Dendritic cell treated with granulocyte-macrophage colony-stimulating factor and Interleukin-4, amounts not matched to agents 40 ng/mL and 50 ng/mL, for 4 days (primary cell): ENCODE data around the gene LGR4.

Experiments
- H3K27ac Mint-ChIP-seq: one replicate; pipeline ENCODE4 v1.8.0; 2022; ENCODE audit warnings: mild to moderate bottlenecking, mixed read lengths
- H3K27me3 Mint-ChIP-seq: one replicate; pipeline ENCODE4 v1.8.0; 2022; ENCODE audit warnings: mild to moderate bottlenecking, mixed read lengths
- H3K36me3 Mint-ChIP-seq: one replicate; pipeline ENCODE4 v1.8.0; 2022; ENCODE audit warnings: low read depth, mixed read lengths
- H3K4me1 Mint-ChIP-seq: one replicate; pipeline ENCODE4 v1.8.0; 2022; ENCODE audit warnings: low read depth, mixed read lengths
- H3K4me3 Mint-ChIP-seq: one replicate; pipeline ENCODE4 v1.8.0; 2022; ENCODE audit warnings: mild to moderate bottlenecking, moderate library complexity, mixed read lengths
- H3K9me3 Mint-ChIP-seq: one replicate; pipeline ENCODE4 v1.8.0; 2022; ENCODE audit warnings: mixed read lengths
- intact Hi-C: fragments of 100-400 bp; cut with micrococcal nuclease; formaldehyde crosslinking; loops from one replicate; pipeline ENCODE4 v1.15.0; 2022

The LGR4 gene

DNA sequence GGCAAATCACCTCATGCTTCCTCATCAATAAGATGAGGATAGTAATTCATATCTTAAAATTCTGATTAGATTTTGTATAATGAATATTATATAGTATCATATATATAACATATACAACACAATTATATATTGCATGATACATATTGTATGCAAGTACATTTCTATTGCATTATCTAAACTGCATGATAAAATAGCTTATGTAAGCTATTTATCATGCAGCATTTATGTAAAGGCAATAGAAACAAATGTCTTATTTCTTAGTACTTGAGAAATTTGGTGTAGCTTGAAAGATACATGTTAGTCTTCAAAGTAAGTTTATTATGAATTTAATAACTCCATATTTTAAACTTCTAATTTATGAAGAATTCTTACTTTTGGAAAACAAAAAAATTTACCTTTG lies 28.5 kb upstream of the LGR4 start:
- no peaks in the 10 kb centered on the region for H3K27me3 Mint-ChIP-seq
- no peak overlapping the region for H3K4me3 Mint-ChIP-seq
- peaks cover 39% of the 10 kb centered on the region for H3K36me3 Mint-ChIP-seq
- H3K9me3 Mint-ChIP-seq: no peaks in the 10 kb centered on the region
- no peak overlapping the region for H3K27ac Mint-ChIP-seq
- intact Hi-C loops: loop anchor here (5.0 kb wide), 1 partner anchor 1204 kb away; no protein-coding TSS in a partner anchor
- H3K4me1 Mint-ChIP-seq: peaks cover 10% of the 10 kb centered on the region

DNA sequence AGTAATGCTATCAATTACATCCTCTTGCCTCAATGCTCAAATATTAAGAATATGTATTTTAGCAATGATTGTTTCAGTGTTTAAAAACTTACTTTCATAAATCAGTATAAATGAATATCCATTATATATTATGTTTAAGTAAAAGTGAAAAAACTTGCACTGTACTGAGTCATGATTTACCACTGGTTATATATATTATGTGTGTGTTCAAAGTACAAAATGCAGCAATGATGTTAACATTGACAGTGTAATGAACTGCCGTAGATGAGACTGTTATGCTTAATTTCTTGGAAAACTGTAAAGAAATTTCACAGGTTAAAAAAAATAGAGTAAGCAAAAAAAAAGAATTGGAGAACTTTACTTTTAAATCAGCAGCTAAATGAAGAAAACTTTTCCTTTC lies 25.3 kb upstream of the LGR4 start:
- H3K27me3 Mint-ChIP-seq: no peaks in the 10 kb centered on the region
- peaks cover 56% of the 10 kb centered on the region for H3K36me3 Mint-ChIP-seq
- no peaks in the 10 kb centered on the region for H3K4me1 Mint-ChIP-seq
- no peak overlapping the region for H3K4me3 Mint-ChIP-seq
- no peak overlapping the region for H3K27ac Mint-ChIP-seq
- intact Hi-C loops: no loop called here
- no peaks in the 10 kb centered on the region for H3K9me3 Mint-ChIP-seq

DNA sequence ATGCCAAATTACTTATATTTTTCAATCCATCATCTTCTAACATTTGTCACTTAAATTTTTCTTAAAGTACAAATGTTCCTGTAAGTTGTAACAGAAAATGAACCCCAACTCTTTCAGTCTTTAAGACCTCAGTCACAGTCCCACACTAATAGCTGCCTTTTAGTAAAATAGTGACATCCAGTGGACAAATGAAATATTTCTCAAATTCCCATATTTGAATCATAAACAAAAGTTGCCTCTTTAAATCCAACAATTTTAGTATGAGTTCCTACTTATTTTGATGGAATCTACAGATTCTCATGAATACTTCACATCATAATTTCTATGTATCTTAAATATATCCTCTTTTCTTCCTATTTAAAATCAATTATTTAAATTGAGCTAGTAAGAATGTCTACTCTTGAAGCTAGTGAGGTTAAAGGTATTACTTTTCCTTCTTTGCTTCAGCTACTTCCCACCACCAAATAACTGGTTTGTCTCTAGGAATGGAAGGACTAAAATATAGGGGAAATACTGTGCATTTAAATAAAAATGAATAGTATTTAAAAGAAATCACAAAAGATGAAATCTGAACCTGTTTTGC lies 24.8 kb upstream of the LGR4 start:
- no peak overlapping the region for H3K4me3 Mint-ChIP-seq
- no peak overlapping the region for H3K27ac Mint-ChIP-seq
- H3K9me3 Mint-ChIP-seq: no peaks in the 10 kb centered on the region
- H3K36me3 Mint-ChIP-seq: peaks cover 58% of the 10 kb centered on the region
- no peaks in the 10 kb centered on the region for H3K4me1 Mint-ChIP-seq
- intact Hi-C loops: no loop called here
- H3K27me3 Mint-ChIP-seq: no peaks in the 10 kb centered on the region

DNA sequence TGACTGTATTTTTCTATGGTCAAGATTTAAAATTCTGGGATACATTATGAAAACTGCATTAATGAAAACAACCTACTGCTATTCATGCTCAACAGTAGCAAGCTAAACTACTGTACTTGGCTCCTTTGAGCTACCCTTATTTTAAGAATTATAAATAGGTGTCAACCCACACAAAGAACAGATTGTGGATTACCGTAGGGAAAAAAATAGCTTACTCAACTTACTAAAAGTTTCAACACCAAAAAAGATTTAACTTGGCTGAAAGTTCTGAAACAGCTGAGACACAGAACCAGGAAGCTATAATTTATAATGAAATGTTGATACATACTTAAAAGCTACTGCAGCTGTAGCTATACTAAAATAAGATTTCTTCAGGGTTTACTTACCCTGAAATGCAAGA lies 23.9 kb upstream of the LGR4 start:
- peaks cover 60% of the 10 kb centered on the region for H3K36me3 Mint-ChIP-seq
- no peak overlapping the region for H3K27ac Mint-ChIP-seq
- H3K27me3 Mint-ChIP-seq: no peaks in the 10 kb centered on the region
- H3K4me1 Mint-ChIP-seq: no peaks in the 10 kb centered on the region
- no peaks in the 10 kb centered on the region for H3K9me3 Mint-ChIP-seq
- no peak overlapping the region for H3K4me3 Mint-ChIP-seq
- intact Hi-C loops: no loop called here

DNA sequence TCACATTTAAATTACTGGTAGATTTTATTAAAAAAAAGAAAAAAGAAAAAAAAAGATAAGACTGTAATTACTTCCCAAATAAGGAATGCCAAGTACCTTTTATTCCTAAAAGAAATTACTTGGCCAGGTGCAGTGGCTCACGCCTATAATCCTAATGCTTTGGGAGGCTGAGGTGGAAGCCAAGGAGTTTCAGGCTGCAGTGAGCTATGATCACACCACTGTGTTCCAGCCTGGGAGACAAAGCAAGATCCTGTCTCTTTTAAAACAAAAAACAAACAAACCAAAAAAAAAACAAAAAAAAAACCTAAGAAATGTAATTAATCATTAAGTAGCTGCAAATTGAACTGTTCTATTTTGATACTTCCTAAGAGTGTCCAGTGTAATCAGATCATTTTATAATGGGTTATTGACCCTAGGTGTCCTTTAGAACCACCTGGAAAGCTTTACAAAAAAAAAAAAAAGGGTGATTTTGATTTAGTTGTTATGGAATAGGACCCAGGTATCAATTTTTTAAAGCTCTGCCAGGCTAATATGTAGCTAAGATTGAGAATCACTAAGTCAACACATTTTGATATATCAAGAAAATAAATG lies 23.2 kb upstream of the LGR4 start:
- Mint-ChIP-seq H3K27ac (no peak overlapping the region), H3K9me3 (no peaks in the 10 kb centered on the region), H3K27me3 (no peaks in the 10 kb centered on the region), H3K36me3 (peaks cover 65% of the 10 kb centered on the region), H3K4me3 (no peak overlapping the region), H3K4me1 (no peaks in the 10 kb centered on the region)
- intact Hi-C loops: no loop called here

DNA sequence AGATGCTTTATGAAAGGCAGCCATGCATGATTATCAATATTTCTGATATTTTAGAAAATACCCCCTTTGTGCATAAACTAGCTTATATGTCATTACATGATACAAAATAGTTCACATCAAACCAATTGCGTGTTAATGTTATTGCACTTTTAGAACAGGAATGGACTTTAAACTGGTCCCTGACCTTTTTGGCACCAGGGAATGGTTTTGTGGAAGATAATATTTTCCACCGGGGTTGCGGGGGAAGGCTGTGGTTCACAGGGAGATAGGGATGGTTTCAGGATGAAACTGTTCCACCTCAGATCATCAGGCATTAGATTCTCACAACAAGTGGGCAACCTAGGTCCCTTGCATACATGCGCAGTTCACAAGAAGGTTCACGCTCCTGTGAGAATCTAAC lies 16.5 kb upstream of the LGR4 start:
- Mint-ChIP-seq H3K36me3 (peaks cover 42% of the 10 kb centered on the region), H3K27ac (no peak overlapping the region), H3K9me3 (no peaks in the 10 kb centered on the region), H3K4me1 (no peaks in the 10 kb centered on the region), H3K27me3 (no peaks in the 10 kb centered on the region), H3K4me3 (no peak overlapping the region)
- intact Hi-C loops: loop anchor here (5.0 kb wide), 2 partner anchors 737 to 1192 kb away; no protein-coding TSS in a partner anchor

DNA sequence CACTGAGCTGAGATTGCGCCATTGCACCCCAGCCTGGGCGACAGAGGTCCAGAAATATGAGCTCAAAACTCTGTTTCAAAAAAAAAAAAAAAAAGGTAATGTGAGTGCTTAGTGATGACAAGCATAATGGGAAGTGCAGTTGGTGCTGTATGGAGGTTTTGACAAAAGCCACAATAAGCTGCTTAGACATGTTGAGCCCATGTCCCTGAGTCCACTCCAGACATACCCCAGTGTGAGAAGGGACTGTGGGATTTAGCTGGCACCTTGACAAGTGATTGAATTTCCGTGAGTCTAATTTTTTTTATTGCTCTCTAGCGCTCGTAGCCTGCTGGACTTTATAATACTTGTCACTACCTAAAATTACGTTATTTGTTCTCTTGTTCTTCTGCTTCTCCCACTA lies 15.1 kb upstream of the LGR4 start:
- no peaks in the 10 kb centered on the region for H3K9me3 Mint-ChIP-seq
- H3K27ac Mint-ChIP-seq: no peak overlapping the region
- no peaks in the 10 kb centered on the region for H3K27me3 Mint-ChIP-seq
- intact Hi-C loops: loop anchor here (5.0 kb wide), 2 partner anchors 735 to 1190 kb away; no protein-coding TSS in a partner anchor
- H3K4me3 Mint-ChIP-seq: no peak overlapping the region
- H3K4me1 Mint-ChIP-seq: no peaks in the 10 kb centered on the region
- H3K36me3 Mint-ChIP-seq: peaks cover 28% of the 10 kb centered on the region

DNA sequence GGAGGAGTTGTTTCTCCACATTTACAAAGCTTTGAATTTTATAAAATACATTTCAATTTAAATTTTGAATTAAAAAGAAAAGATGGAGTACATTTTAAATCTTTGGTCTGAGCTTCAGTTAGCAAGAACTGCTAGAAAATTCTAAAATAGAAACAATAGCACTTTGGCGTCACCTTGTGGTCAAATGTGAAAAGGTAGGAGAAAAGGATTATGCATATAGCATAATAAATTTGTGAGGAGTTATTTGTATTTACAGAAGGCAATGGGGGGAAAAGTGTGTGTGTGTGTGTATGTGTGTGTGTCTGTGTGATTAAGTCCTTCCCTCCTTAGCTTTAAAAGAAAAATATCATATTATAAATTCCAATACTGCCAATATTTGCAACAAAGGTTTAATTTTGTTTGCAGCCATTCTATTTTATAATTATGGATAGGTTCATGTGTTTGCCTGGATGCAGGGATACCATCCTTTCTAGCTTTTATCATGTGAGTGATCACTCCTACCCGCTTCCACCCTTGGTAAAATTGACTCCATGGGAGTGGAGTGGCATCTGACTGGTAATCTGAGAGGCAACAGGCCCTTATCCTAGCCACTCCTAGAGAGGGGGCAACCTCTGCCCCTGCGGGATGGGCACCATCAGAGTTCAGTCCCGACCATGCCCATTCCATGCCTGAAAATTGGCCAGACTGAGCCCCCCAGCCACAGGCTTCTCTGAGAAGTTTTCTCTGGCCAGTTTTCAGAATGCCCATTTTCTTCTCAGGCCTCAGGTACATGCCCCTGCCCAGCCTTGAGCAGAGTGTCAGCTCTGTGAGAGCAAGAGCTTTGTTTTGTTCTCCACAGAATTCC lies 13.6 kb upstream of the LGR4 start:
- no peak overlapping the region for H3K27ac Mint-ChIP-seq
- no peaks in the 10 kb centered on the region for H3K4me1 Mint-ChIP-seq
- no peaks in the 10 kb centered on the region for H3K9me3 Mint-ChIP-seq
- H3K36me3 Mint-ChIP-seq: peaks cover 17% of the 10 kb centered on the region
- no peaks in the 10 kb centered on the region for H3K27me3 Mint-ChIP-seq
- intact Hi-C loops: loop anchor here (1.0 to 5.0 kb wide), 3 partner anchors 302 to 1189 kb away; no protein-coding TSS in a partner anchor
- no peak overlapping the region for H3K4me3 Mint-ChIP-seq

DNA sequence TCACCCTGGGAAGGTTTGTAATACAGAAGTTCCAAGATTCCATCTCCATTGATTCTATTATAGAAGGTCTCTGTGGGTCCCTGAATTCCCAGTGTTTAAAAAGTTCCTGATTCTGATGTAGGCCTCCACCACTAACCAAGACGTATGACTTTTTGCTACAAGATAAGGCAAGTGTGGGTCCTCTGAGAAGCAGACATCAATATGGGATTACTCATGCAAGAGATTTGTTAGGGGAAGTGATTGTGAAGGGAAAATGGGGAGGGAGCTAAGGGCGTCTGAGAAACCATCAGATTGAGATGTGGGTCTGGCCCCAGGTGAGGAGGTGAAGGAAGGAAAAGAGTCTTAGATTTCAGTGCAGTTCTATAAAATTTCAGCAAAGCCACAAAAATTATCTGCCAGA lies 10.2 kb upstream of the LGR4 start:
- Mint-ChIP-seq H3K4me1 (no peaks in the 10 kb centered on the region), H3K9me3 (no peaks in the 10 kb centered on the region), H3K36me3 (no peaks in the 10 kb centered on the region), H3K4me3 (no peak overlapping the region), H3K27me3 (no peaks in the 10 kb centered on the region), H3K27ac (no peak overlapping the region)
- intact Hi-C loops: no loop called here

DNA sequence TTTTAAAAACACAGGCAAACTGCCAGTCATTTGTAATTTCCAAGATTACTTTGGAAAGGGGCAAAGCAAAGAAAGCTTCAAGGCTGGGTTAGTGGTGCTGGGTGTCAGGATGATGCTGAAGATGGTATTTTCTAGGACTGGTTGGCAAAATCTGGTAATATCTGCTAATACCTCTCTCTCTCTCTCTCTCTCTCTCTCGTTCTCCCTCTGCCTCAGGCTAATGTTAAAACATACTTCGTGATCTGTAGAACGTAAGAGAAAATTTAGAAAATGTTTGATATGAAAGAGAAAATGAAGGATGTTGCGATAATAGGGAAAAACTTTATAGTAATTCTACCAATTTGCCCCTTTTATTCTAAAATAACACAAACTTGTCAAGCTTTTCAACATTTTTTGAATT lies 9.4 kb upstream of the LGR4 start:
- Mint-ChIP-seq H3K36me3 (no peaks in the 10 kb centered on the region), H3K4me1 (no peaks in the 10 kb centered on the region), H3K27ac (no peak overlapping the region), H3K27me3 (no peaks in the 10 kb centered on the region), H3K4me3 (no peak overlapping the region), H3K9me3 (no peaks in the 10 kb centered on the region)
- intact Hi-C loops: no loop called here

DNA sequence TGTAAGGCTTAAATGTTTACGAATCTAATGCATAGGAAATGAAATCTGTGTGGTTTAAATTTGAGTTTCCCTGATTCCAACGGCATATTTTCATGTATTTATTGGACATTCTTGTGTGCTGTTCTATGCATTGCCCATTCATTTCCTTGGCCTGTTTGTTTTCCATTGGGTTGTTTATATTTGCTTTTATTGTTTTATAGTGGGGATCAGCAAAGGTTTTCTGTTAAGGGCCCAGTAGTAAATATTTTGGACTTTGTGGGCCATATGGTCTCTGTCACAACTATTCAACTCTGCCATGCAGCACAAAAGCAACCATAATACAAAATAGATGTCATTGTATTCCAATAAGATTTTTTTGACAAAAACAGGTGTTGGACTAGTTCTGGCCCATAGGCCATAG lies 5.2 kb upstream of the LGR4 start:
- Mint-ChIP-seq H3K4me3 (no peak overlapping the region), H3K27ac (no peak overlapping the region), H3K36me3 (peaks cover under 1% of the 10 kb centered on the region), H3K4me1 (peaks cover 5% of the 10 kb centered on the region), H3K9me3 (no peaks in the 10 kb centered on the region), H3K27me3 (peaks cover 9% of the 10 kb centered on the region)
- intact Hi-C loops: no loop called here

DNA sequence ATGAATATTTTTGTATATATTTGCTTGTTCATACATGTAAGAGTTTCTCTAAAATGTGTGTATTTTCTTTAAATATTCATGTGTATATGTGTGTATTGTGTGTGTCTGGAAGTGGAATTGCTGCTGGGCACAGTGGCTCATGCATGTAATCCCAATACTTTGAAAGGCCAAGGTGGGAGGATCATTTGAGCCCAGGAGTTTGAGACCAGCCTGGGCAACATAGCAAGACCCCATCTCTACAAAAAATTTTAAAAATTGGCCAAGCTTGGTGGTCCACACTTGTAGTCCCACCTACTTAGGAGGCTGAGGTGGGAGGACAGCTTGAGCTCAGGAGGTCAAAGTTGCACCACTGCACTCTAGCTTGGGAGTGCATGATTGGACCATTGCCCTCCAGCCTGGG lies 4.7 kb upstream of the LGR4 start:
- Mint-ChIP-seq H3K27me3 (peaks cover 14% of the 10 kb centered on the region), H3K27ac (no peak overlapping the region), H3K36me3 (peaks cover 7% of the 10 kb centered on the region), H3K4me1 (peaks cover 10% of the 10 kb centered on the region), H3K4me3 (no peak overlapping the region), H3K9me3 (no peaks in the 10 kb centered on the region)
- intact Hi-C loops: no loop called here

DNA sequence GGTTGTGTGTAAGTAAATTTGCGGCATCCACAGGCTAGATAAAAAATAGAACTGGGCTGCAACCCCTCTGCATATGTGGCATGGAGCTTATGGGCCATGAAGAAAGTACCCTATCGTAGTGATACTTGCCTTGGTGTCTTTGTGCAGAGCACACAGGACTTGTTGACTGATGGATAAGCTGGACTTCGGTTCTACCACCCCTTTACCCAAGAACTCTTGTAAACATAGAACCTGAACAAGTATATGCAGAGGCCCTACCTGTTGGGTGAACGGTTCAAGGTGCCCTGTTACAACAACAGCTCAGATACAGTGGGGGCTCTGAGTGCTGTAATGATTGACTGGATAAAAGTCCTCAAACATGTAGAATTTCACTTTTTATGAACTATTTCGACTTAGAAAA lies 3.0 kb upstream of the LGR4 start:
- H3K27me3 Mint-ChIP-seq: peaks cover 24% of the 10 kb centered on the region
- H3K4me1 Mint-ChIP-seq: peaks cover 20% of the 10 kb centered on the region
- intact Hi-C loops: no loop called here
- H3K27ac Mint-ChIP-seq: no peak overlapping the region
- no peaks in the 10 kb centered on the region for H3K9me3 Mint-ChIP-seq
- H3K4me3 Mint-ChIP-seq: no peak overlapping the region
- peaks cover 7% of the 10 kb centered on the region for H3K36me3 Mint-ChIP-seq

DNA sequence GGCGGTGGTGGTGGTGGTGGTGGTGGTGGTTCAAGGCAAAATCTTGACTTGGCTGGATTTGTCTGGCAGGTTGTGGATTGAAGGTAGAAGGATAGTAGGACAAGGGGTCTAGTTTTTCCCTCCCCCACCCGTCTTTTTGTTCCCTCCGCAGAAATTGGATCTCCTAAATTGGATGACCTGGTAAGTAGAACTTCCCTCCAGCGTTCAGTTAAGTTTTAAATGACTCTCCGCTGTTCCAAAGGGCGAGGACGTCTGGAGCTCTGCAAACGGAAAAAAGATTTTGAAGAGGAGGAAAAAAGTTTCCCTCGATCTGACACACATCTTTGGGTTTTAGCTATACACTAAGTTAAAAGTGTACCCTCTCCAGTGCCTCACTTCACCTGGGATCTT lies 422 bp upstream of the LGR4 start:
- peak overlapping the region; percentile 82 for H3K27ac Mint-ChIP-seq
- peaks cover 7% of the 10 kb centered on the region for H3K36me3 Mint-ChIP-seq
- H3K27me3 Mint-ChIP-seq: peaks cover 26% of the 10 kb centered on the region
- peaks cover 24% of the 10 kb centered on the region for H3K4me1 Mint-ChIP-seq
- H3K9me3 Mint-ChIP-seq: no peaks in the 10 kb centered on the region
- intact Hi-C loops: loop anchor here (2.0 kb wide), 1 partner anchor 34 kb away; the partner anchor contains the start of gene LIN7C
- H3K4me3 Mint-ChIP-seq: peak overlapping the region; percentile 87
